ENCODE results near the gene GIMAP2.

Gene GIMAP2

GRCh38 chr7:150742286-150742968 is 56.9 kb downstream of the GIMAP2 start:
- Histone ChIP-seq H3K4me3 (ENCODE audit: low read depth, low read length) (no peak overlapping the region), H3K36me3 (replicated peaks) (no peaks in the 10 kb centered on the region), H3K27me3 (replicated peaks) (no peaks in the 10 kb centered on the region), H3K27ac (no peak overlapping the region)
- DNase-seq = no peak
- TF ChIP-seq, protein P1, sequence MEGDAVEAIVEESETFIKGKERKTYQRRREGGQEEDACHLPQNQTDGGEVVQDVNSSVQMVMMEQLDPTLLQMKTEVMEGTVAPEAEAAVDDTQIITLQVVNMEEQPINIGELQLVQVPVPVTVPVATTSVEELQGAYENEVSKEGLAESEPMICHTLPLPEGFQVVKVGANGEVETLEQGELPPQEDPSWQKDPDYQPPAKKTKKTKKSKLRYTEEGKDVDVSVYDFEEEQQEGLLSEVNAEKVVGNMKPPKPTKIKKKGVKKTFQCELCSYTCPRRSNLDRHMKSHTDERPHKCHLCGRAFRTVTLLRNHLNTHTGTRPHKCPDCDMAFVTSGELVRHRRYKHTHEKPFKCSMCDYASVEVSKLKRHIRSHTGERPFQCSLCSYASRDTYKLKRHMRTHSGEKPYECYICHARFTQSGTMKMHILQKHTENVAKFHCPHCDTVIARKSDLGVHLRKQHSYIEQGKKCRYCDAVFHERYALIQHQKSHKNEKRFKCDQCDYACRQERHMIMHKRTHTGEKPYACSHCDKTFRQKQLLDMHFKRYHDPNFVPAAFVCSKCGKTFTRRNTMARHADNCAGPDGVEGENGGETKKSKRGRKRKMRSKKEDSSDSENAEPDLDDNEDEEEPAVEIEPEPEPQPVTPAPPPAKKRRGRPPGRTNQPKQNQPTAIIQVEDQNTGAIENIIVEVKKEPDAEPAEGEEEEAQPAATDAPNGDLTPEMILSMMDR (IDR thresholded peaks at IDR 0.05; ENCODE audit: low read depth, low read length, missing control alignments) = no peak
- in situ Hi-C loops (cut with HindIII; ENCODE audit: low pct_ligation_motif_present, low sequenced_read_pairs) = no loop called here

Data from brain microvascular endothelial cell (primary cell).